PFSK-1 (cell line): ENCODE measurements around the gene COX6B2.

Experiments
- FOXP2 ChIP-seq: optimal IDR thresholded peaks from 2 replicates; pipeline ENCODE3; 2011; ENCODE audit warnings: borderline replicate concordance, control low read depth, inconsistent platforms; ENCODE audit not compliant: insufficient read depth; ENCODE audit errors: extremely low read length, extremely low read depth
- POLR2AphosphoS5 ChIP-seq: IDR thresholded peaks from 2 replicates; pipeline ENCODE4 v1.6.1; 2012; ENCODE audit warnings: low read depth, mild to moderate bottlenecking, control low read depth, low read length, moderate library complexity
- REST ChIP-seq, 2 experiments: IDR thresholded peaks; 2 replicates each; pipeline versions ENCODE4 v1.6.1 to v1.8.0; 2011 to 2012; ENCODE audit warnings: low read depth in 2 of 2, low read length in 2 of 2, control low read depth in 1 of 2, inconsistent platforms in 1 of 2, mild to moderate bottlenecking in 1 of 2, moderate library complexity in 1 of 2; ENCODE audit not compliant: insufficient read depth in 1 of 2
- SIN3A ChIP-seq: IDR thresholded peaks from 2 replicates; pipeline ENCODE4 v1.6.1; 2012; ENCODE audit warnings: mild to moderate bottlenecking, low read length, moderate library complexity, borderline replicate concordance; ENCODE audit not compliant: insufficient read depth
- TAF1 ChIP-seq: IDR thresholded peaks from 2 replicates; pipeline ENCODE4 v1.6.1; 2012; ENCODE audit warnings: low read length, control low read depth, borderline replicate concordance; ENCODE audit not compliant: insufficient read depth

The COX6B2 gene

DNA sequence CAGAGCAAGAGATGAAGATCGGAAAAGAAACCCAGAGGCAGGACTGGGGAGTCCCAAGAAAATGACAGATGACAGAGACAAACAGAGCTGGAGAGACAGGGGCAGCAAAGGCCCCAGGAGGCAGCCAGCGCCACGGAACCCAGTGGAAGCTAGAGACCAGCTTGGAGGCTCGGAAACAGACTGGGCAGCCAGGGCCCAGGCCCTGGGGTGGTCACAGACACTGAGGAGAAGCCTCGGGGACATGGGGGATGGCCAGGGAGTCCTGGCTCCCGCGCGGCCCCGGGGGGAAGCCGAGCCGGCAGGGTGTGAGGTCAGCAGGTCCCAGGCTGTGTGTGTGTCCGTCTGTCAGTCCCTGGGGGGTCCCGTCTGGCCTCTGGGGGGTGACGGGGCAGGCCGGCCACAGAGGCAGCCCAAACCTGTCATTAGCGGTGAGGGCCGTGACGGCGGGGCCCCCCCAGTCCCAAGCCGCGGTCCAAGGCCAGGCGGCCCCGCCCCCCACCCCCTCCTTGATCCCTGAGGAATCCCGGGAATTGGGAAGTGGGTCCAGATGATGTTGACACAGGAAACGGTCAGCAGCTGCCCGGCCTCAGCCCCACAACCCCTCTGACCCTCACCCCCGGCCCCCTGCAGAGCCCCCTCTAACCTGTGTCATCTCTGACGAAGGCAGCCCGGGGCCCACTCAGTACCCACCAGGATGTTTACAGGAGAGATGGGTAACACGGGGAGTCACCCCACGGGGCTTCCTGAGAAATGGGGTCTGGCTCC is 19.7 kb upstream of the COX6B2 start:
- TF ChIP-seq SIN3A (no peak), POLR2AphosphoS5 (no peak)

GRCh38 chr19:55373306-55373992 is 18.9 kb upstream of the COX6B2 start:
- TF ChIP-seq TAF1 (no peak), SIN3A (no peak), REST (IDR thresholded peaks at IDR 0.05; ENCODE audit: insufficient read depth in 1 of 2, low read depth in 2 of 2, low read length in 2 of 2) (no peak), POLR2AphosphoS5 (no peak), FOXP2 (no peak)

DNA sequence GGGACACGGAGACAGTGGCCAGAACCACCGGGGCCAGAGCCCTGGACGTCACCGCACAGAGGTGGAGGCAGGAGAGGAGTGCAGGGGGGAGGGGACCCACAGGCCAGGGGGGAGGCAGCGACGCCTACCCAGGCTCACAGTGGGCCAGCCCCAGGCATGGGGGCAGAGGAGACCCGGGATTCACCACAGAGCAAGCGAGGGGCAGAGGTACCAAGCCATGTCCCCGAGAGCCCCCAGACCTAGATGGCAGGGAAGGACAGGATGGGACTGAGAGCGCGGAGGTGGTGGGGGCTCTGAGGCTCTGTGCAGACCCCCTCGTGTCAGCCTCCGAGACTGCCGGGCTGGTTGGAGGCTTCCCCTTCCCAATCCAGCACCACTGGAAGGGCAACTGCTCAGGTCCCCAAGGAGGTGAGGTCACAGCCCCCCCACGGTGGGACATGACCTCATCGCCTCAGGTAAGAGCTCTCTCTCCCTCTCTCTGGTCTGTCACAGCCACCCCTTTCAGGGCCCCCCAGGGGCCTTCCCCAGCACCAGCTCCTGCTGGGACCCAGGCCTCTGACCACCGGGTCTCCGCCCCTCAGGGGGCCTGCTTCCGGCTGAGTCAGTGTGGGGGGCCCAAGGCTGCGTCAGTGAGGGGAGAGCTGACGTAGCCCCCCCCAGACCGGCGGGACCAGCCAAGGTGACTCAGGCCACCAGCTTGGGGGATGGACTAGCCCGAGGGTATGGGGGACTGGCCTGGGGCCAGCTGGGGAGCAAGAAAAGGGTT is 18.0 kb upstream of the COX6B2 start:
- TF ChIP-seq SIN3A (no peak), FOXP2 (no peak), REST (IDR thresholded peaks at IDR 0.05; ENCODE audit: insufficient read depth in 1 of 2, low read depth in 2 of 2, low read length in 2 of 2) (no peak), POLR2AphosphoS5 (no peak), TAF1 (no peak)

GRCh38 chr19:55370305-55370988 is 15.9 kb upstream of the COX6B2 start, which contains the start of gene IL11:
Gene IL11, minus strand, starts transcription at chr19:55370463. Its CDS starts 153 bp downstream, at chr19:55370310.
- TF ChIP-seq SIN3A (no peak), FOXP2 (no peak), REST (IDR thresholded peaks at IDR 0.05; ENCODE audit: insufficient read depth in 1 of 2, low read depth in 2 of 2, low read length in 2 of 2) (no peak), POLR2AphosphoS5 (peak; percentile 39; the same call in 1 of the 2 replicates), TAF1 (no peak)

- TF ChIP-seq REST (IDR thresholded peaks at IDR 0.05; ENCODE audit: insufficient read depth in 1 of 2, low read depth in 2 of 2, low read length in 2 of 2) (no peak), SIN3A (no peak), TAF1 (no peak)
These were observed 15.3 kb upstream of the COX6B2 start for GRCh38 chr19:55369653-55370304.
